Measurements from ENCODE around the gene RNF141.

- TF ChIP-seq CHD2 (IDR thresholded peaks at IDR 0.05; ENCODE audit: low read length, partially characterized antibody) (no peak), YY1 (IDR thresholded peaks at IDR 0.05; ENCODE audit: low read depth) (no peak), SMC3 (IDR thresholded peaks at IDR 0.05; ENCODE audit: low read depth, low read length) (no peak), CTCF (IDR thresholded peaks at IDR 0.05) (no peak), RXRA (IDR thresholded peaks at IDR 0.05; ENCODE audit: borderline replicate concordance, low read depth) (no peak), PBX3 (IDR thresholded peaks at IDR 0.05) (no peak)
These were observed 52.7 kb downstream of the RNF141 start for GRCh38 chr11:10488121-10488933.

Measured in SK-N-SH (cell line).